LNCaP clone FGC (cell line): ENCODE measurements around the gene CES1.
"Not testable (repeated sequence)": the region's sequence is repeated elsewhere in the genome, so short reads cannot be mapped to it uniquely, and the experiment has no call there.

Source experiments
- DNase-seq: peaks from one replicate; pipeline ENCODE4 v3.0.0-alpha.2; 2011; ENCODE audit warnings: low read depth
- H3K4me3 ChIP-seq: 2 replicates; pipeline ENCODE4 v1.5.1; 2011; ENCODE audit warnings: mild to moderate bottlenecking, low read depth, low read length, control low read depth
- CTCF ChIP-seq: IDR thresholded peaks from 2 replicates; pipeline ENCODE4 v1.5.1; 2012; ENCODE audit warnings: mild to moderate bottlenecking; ENCODE audit not compliant: control insufficient read depth, insufficient read depth; ENCODE audit errors: extremely low read depth

Gene CES1

GRCh38 chr16:55846598-55847346 lies 13.9 kb upstream of the CES1 start:
- DNase-seq: no peak
- H3K4me3 ChIP-seq: no peak overlapping the region
- no peak for TF ChIP-seq CTCF

GRCh38 chr16:55843105-55843395 lies 10.2 kb upstream of the CES1 start:
- no peak overlapping the region for H3K4me3 ChIP-seq
- DNase-seq: no peak
- TF ChIP-seq CTCF: no peak

GRCh38 chr16:55842369-55843104 lies 9.6 kb upstream of the CES1 start:
- peak; percentile 8 for DNase-seq
- peak; percentile 78 for TF ChIP-seq CTCF
- H3K4me3 ChIP-seq: no peak overlapping the region

- no peak overlapping the region for H3K4me3 ChIP-seq
- TF ChIP-seq CTCF: no peak
- DNase-seq: no peak
Measured at GRCh38 chr16:55839115-55839514, 6.2 kb upstream of the CES1 start.

GRCh38 chr16:55836158-55836611 lies 3.3 kb upstream of the CES1 start:
- no peak overlapping the region for H3K4me3 ChIP-seq
- TF ChIP-seq CTCF: no peak
- no peak for DNase-seq

- no peak overlapping the region for H3K4me3 ChIP-seq
- TF ChIP-seq CTCF: no peak
- no peak for DNase-seq
Measured at GRCh38 chr16:55835581-55835980, 2.7 kb upstream of the CES1 start.

GRCh38 chr16:55835173-55835572 lies 2.3 kb upstream of the CES1 start:
- not testable (repeated sequence) for H3K4me3 ChIP-seq, DNase-seq
